ENCODE results near the gene TTC34. TPM values are rescaled to one million over a fixed set of nuclear protein-coding genes. Genes with fewer than 3 reads are reported as not detected.

The TTC34 gene
- total and polyA plus RNA-seq, 2 donors (not counting 1 experiment from before 2014, with no cell fraction given): 0.05 to 0.17 TPM

GRCh38 chr1:2822621-2823145, 21.2 kb upstream of the TTC34 start:
- H2AFZ ChIP-seq (ENCODE audit: low read length): no peak overlapping the region
- no peaks in the 10 kb centered on the region for H3K27me3 ChIP-seq (ENCODE audit: control insufficient read depth, insufficient read depth, low read length)
- no peaks in the 10 kb centered on the region for H4K20me1 ChIP-seq (ENCODE audit: control insufficient read depth, extremely low read depth, insufficient read depth, low read length)
- H3K4me2 ChIP-seq (ENCODE audit: extremely low read depth, insufficient read depth, low read length): no peak overlapping the region
- no peak overlapping the region for H3K9ac ChIP-seq (ENCODE audit: insufficient read depth, low read length)
- no peak for DNase-seq (ENCODE audit: low read depth in 2 of 2)
- H3K9me3 ChIP-seq (ENCODE audit: control insufficient read depth, insufficient read depth, low read depth, low read length): no peaks in the 10 kb centered on the region
- H3K79me2 ChIP-seq (ENCODE audit: control insufficient read depth, insufficient read depth, low read length): no peaks in the 10 kb centered on the region
- no peak overlapping the region for H3K4me3 ChIP-seq (replicated peaks in 1 of 4; ENCODE audit: control extremely low read depth in 1 of 4, insufficient read depth in 1 of 4, low read depth in 3 of 4, low read length in 4 of 4)
- TF ChIP-seq EZH2 (IDR thresholded peaks at IDR 0.05; ENCODE audit: low read length, missing control alignments): no peak
- TF ChIP-seq CTCF (conservative IDR thresholded peaks at IDR 0.05 in 1 of 2, IDR thresholded peaks at IDR 0.05 in 1 of 2; ENCODE audit: low read depth in 1 of 2, low read length in 2 of 2): no peak
- H3K4me1 ChIP-seq (ENCODE audit: control insufficient read depth, extremely low read depth, insufficient read depth, low read length): no peaks in the 10 kb centered on the region
- H3K36me3 ChIP-seq (ENCODE audit: control insufficient read depth, insufficient read depth, low read length): no peaks in the 10 kb centered on the region
- no peak overlapping the region for H3K27ac ChIP-seq (ENCODE audit: insufficient read depth, low read length)

GRCh38 chr1:2821966-2822620, 20.6 kb upstream of the TTC34 start:
- H4K20me1 ChIP-seq (ENCODE audit: control insufficient read depth, extremely low read depth, insufficient read depth, low read length): no peaks in the 10 kb centered on the region
- H2AFZ ChIP-seq (ENCODE audit: low read length): no peak overlapping the region
- H3K79me2 ChIP-seq (ENCODE audit: control insufficient read depth, insufficient read depth, low read length): no peaks in the 10 kb centered on the region
- H3K9ac ChIP-seq (ENCODE audit: insufficient read depth, low read length): no peak overlapping the region
- no peak overlapping the region for H3K27ac ChIP-seq (ENCODE audit: insufficient read depth, low read length)
- TF ChIP-seq CTCF (conservative IDR thresholded peaks at IDR 0.05 in 1 of 2, IDR thresholded peaks at IDR 0.05 in 1 of 2; ENCODE audit: low read depth in 1 of 2, low read length in 2 of 2): no peak
- TF ChIP-seq EZH2 (IDR thresholded peaks at IDR 0.05; ENCODE audit: low read length, missing control alignments): no peak
- H3K4me3 ChIP-seq (replicated peaks in 1 of 4; ENCODE audit: control extremely low read depth in 1 of 4, insufficient read depth in 1 of 4, low read depth in 3 of 4, low read length in 4 of 4): no peak overlapping the region
- no peaks in the 10 kb centered on the region for H3K4me1 ChIP-seq (ENCODE audit: control insufficient read depth, extremely low read depth, insufficient read depth, low read length)
- H3K27me3 ChIP-seq (ENCODE audit: control insufficient read depth, insufficient read depth, low read length): no peaks in the 10 kb centered on the region
- H3K4me2 ChIP-seq (ENCODE audit: extremely low read depth, insufficient read depth, low read length): no peak overlapping the region
- no peaks in the 10 kb centered on the region for H3K9me3 ChIP-seq (ENCODE audit: control insufficient read depth, insufficient read depth, low read depth, low read length)
- H3K36me3 ChIP-seq (ENCODE audit: control insufficient read depth, insufficient read depth, low read length): no peaks in the 10 kb centered on the region
- no peak for DNase-seq (ENCODE audit: low read depth in 2 of 2)

GRCh38 chr1:2821373-2821955, 20.0 kb upstream of the TTC34 start:
- TF ChIP-seq CTCF (conservative IDR thresholded peaks at IDR 0.05 in 1 of 2, IDR thresholded peaks at IDR 0.05 in 1 of 2; ENCODE audit: low read depth in 1 of 2, low read length in 2 of 2) (no peak), EZH2 (IDR thresholded peaks at IDR 0.05; ENCODE audit: low read length, missing control alignments) (no peak)
- Histone ChIP-seq H3K4me2 (ENCODE audit: extremely low read depth, insufficient read depth, low read length) (no peak overlapping the region), H3K9ac (ENCODE audit: insufficient read depth, low read length) (no peak overlapping the region), H3K36me3 (ENCODE audit: control insufficient read depth, insufficient read depth, low read length) (no peaks in the 10 kb centered on the region), H3K9me3 (ENCODE audit: control insufficient read depth, insufficient read depth, low read depth, low read length) (no peaks in the 10 kb centered on the region), H3K4me1 (ENCODE audit: control insufficient read depth, extremely low read depth, insufficient read depth, low read length) (no peaks in the 10 kb centered on the region), H3K27ac (ENCODE audit: insufficient read depth, low read length) (no peak overlapping the region), H4K20me1 (ENCODE audit: control insufficient read depth, extremely low read depth, insufficient read depth, low read length) (no peaks in the 10 kb centered on the region), H3K79me2 (ENCODE audit: control insufficient read depth, insufficient read depth, low read length) (no peaks in the 10 kb centered on the region), H3K27me3 (ENCODE audit: control insufficient read depth, insufficient read depth, low read length) (no peaks in the 10 kb centered on the region), H2AFZ (ENCODE audit: low read length) (no peak overlapping the region), H3K4me3 (replicated peaks in 1 of 4; ENCODE audit: control extremely low read depth in 1 of 4, insufficient read depth in 1 of 4, low read depth in 3 of 4, low read length in 4 of 4) (no peak overlapping the region)
- DNase-seq (ENCODE audit: low read depth in 2 of 2): no peak

Data from fibroblast of lung (primary cell).